HepG2 (cell line): ENCODE measurements around the gene GTF2A1. TPM values are rescaled to one million over a fixed set of nuclear protein-coding genes. Genes with fewer than 3 reads are reported as not detected.
A peak's percentile ranks its signal among the peaks of the same experiment; 100 is the strongest.

Experiments
- ELF1 ChIP-seq: sonication (generic); formaldehyde crosslinking; IDR thresholded peaks from 2 replicates; pipeline ENCODE4 v1.4.0; 2020; ENCODE audit warnings: missing genetic modification reagents
- HCFC1 ChIP-seq: fragments of 150-350 bp; IDR thresholded peaks from 2 replicates; pipeline ENCODE4 v1.6.1; 2014; ENCODE audit warnings: low read depth, low read length
- HDAC6 ChIP-seq: fragments of 200-600 bp; sonication (generic); IDR thresholded peaks from 2 replicates; pipeline ENCODE4 v1.7.0; 2017; ENCODE audit warnings: mild to moderate bottlenecking, antibody characterized with exemption, low read length, low read depth
- KDM4B ChIP-seq: sonication (generic); formaldehyde crosslinking; IDR thresholded peaks from 2 replicates; pipeline ENCODE4 v1.4.0; 2020; ENCODE audit warnings: missing genetic modification reagents
- MAF1 ChIP-seq: sonication (generic); formaldehyde crosslinking; IDR thresholded peaks from 2 replicates; pipeline ENCODE4 v1.5.0; 2020; ENCODE audit warnings: missing genetic modification reagents, borderline replicate concordance
- MAFK ChIP-seq, 2 experiments: IDR thresholded peaks in 1 of 2; conservative IDR thresholded peaks in 1 of 2; 2 replicates each; pipeline ENCODE4 v1.6.1; 2011; ENCODE audit warnings: improper control_type of control experiment in 2 of 2, low read length in 2 of 2
- MXD1 ChIP-seq: sonication (generic); formaldehyde crosslinking; IDR thresholded peaks from 2 replicates; pipeline ENCODE4 v1.4.0; 2020; ENCODE audit warnings: mild to moderate bottlenecking, missing genetic modification reagents
- NFKBIZ ChIP-seq: IDR thresholded peaks from 2 replicates; pipeline ENCODE4 v1.6.1; 2018; ENCODE audit warnings: missing genetic modification reagents, missing compliant biosample characterization
- NFYC ChIP-seq: IDR thresholded peaks from 2 replicates; pipeline ENCODE4 v1.6.1; 2016; ENCODE audit warnings: missing genetic modification reagents, missing compliant biosample characterization
- NPAS2 ChIP-seq: sonication (generic); formaldehyde crosslinking; IDR thresholded peaks from 2 replicates; pipeline ENCODE4 v1.8.0; 2022; ENCODE audit warnings: mild to moderate bottlenecking, missing genetic modification reagents, borderline replicate concordance
- PAF1 ChIP-seq: IDR thresholded peaks from 2 replicates; pipeline ENCODE4 v1.6.1; 2016; ENCODE audit warnings: missing genetic modification reagents, missing compliant biosample characterization
- PAWR ChIP-seq: sonication (generic); formaldehyde crosslinking; IDR thresholded peaks from 2 replicates; pipeline ENCODE4 v1.4.0; 2020; ENCODE audit warnings: missing genetic modification reagents, mild to moderate bottlenecking, borderline replicate concordance
- PLSCR1 ChIP-seq: sonication (generic); formaldehyde crosslinking; IDR thresholded peaks from 2 replicates; pipeline ENCODE4 v1.5.0; 2020; ENCODE audit warnings: missing genetic modification reagents, mild to moderate bottlenecking, borderline replicate concordance
- SETDB1 ChIP-seq: sonication (generic); formaldehyde crosslinking; IDR thresholded peaks from 2 replicates; pipeline ENCODE4 v1.5.1; 2020; ENCODE audit warnings: missing genetic modification reagents, mild to moderate bottlenecking, borderline replicate concordance
- SIX4 ChIP-seq: sonication (generic); formaldehyde crosslinking; IDR thresholded peaks from 2 replicates; pipeline ENCODE4 v1.4.0; 2020; ENCODE audit warnings: missing genetic modification reagents
- SNAI1 ChIP-seq: sonication (generic); formaldehyde crosslinking; IDR thresholded peaks from 2 replicates; pipeline ENCODE4 v1.5.0; 2020; ENCODE audit warnings: mild to moderate bottlenecking, missing genetic modification reagents, borderline replicate concordance
- ZFP91 ChIP-seq: sonication (generic); formaldehyde crosslinking; IDR thresholded peaks from 2 replicates; pipeline ENCODE4 v1.9.0; 2022; ENCODE audit warnings: missing genetic modification reagents, mild to moderate bottlenecking, borderline replicate concordance
- ZNF17 ChIP-seq: sonication (generic); formaldehyde crosslinking; IDR thresholded peaks from 2 replicates; pipeline ENCODE4 v1.5.0; 2020; ENCODE audit warnings: mild to moderate bottlenecking, missing genetic modification reagents
- ZNF225 ChIP-seq: sonication (generic); formaldehyde crosslinking; IDR thresholded peaks from 2 replicates; pipeline ENCODE4 v1.4.0; 2020; ENCODE audit warnings: mild to moderate bottlenecking, missing genetic modification reagents
- ZNF232 ChIP-seq: sonication (generic); formaldehyde crosslinking; IDR thresholded peaks from 2 replicates; pipeline ENCODE4 v1.4.0; 2020; ENCODE audit warnings: missing genetic modification reagents, borderline replicate concordance
- ZNF274 ChIP-seq: sonication (generic); formaldehyde crosslinking; IDR thresholded peaks from 2 replicates; pipeline ENCODE4 v1.5.1; 2020; ENCODE audit warnings: mild to moderate bottlenecking, missing genetic modification reagents
- ZNF3 ChIP-seq: IDR thresholded peaks from 2 replicates; pipeline ENCODE4 v1.7.0; 2017; ENCODE audit warnings: inconsistent platforms
- ZNF34 ChIP-seq: sonication (generic); formaldehyde crosslinking; IDR thresholded peaks from 2 replicates; pipeline ENCODE4 v1.4.0; 2020; ENCODE audit warnings: mild to moderate bottlenecking, missing genetic modification reagents, borderline replicate concordance
- ZNF367 ChIP-seq: sonication (generic); formaldehyde crosslinking; IDR thresholded peaks from 2 replicates; pipeline ENCODE4 v1.4.0; 2020; ENCODE audit warnings: missing genetic modification reagents, borderline replicate concordance
- ZNF614 ChIP-seq: IDR thresholded peaks from 2 replicates; pipeline ENCODE4 v1.6.1; 2018; ENCODE audit warnings: missing biosample characterization, missing genetic modification reagents, inconsistent platforms, borderline replicate concordance
- ZSCAN29 ChIP-seq: sonication (generic); formaldehyde crosslinking; conservative IDR thresholded peaks from 2 replicates; pipeline ENCODE4 v1.4.0; 2020; ENCODE audit warnings: mild to moderate bottlenecking, missing genetic modification reagents
- polyA plus RNA-seq, 8 experiments: library from polyadenylated mRNA; depleted of rRNA in 3 of 8; stranded (reverse) in 7 of 8; unstranded in 1 of 8; fragments of >200 nt; fragmentation: Illumina TruSeq in 4 of 8; extraction: Trizol in 4 of 8; gene quantifications; 2 replicates each; pipeline versions ENCODE4 v1.2.1 to v1.2.3, GENCODE V29; 2011 to 2016; ENCODE audit warnings: low read depth in 4 of 8, missing spikeins in 1 of 8, mixed read lengths in 1 of 8; ENCODE audit not compliant: insufficient read depth in 1 of 8
- total RNA-seq, 5 experiments: library from RNA; depleted of rRNA; stranded (reverse); fragments of >200 nt; fragmentation: Illumina TruSeq; extraction: Trizol; gene quantifications; 2 replicates each; pipeline ENCODE4 v1.2.3, GENCODE V29; 2016; ENCODE audit warnings: low read depth in 1 of 5

GTF2A1 gene
- total and polyA plus RNA-seq, 2 of the 13 experiments (the other 11 are each of a cell fraction or from before 2014, with no cell fraction given): 14.9 to 17.5 TPM

- TF ChIP-seq NPAS2 (no peak), HCFC1 (no peak), KDM4B (CRISPR knock-in tag) (peak; percentile 18; the same call in 1 of the 2 replicates), PAF1 (no peak), MAFK (conservative IDR thresholded peaks at IDR 0.05 in 1 of 2, IDR thresholded peaks at IDR 0.05 in 1 of 2; ENCODE audit: low read length in 2 of 2) (peak; percentile 54 to 59; a peak in 2 of 4 replicates), NFYC (no peak), ZNF34 (CRISPR knock-in tag) (no peak), ZNF225 (CRISPR knock-in tag) (peak; percentile 45; the same call in 1 of the 2 replicates), ZNF614 (CRISPR knock-in tag) (peak; percentile 73; the same call in 1 of the 2 replicates), SNAI1 (no peak), MXD1 (CRISPR knock-in tag) (no peak), ZNF232 (CRISPR knock-in tag) (no peak), SETDB1 (CRISPR knock-in tag) (no peak), SIX4 (CRISPR knock-in tag) (0 out of 2 replicates have a peak, but pooled peaks have one; percentile 17), PLSCR1 (CRISPR knock-in tag) (no peak), NFKBIZ (CRISPR knock-in tag) (no peak), ZNF17 (no peak), HDAC6 (no peak), MAF1 (no peak), ZSCAN29 (CRISPR knock-in tag) (peak; percentile 81; the same call in 1 of the 2 replicates), ZNF274 (CRISPR knock-in tag) (no peak), ZNF3 (CRISPR knock-in tag) (no peak), PAWR (no peak), ZNF367 (no peak), ELF1 (CRISPR knock-in tag) (no peak), ZFP91 (CRISPR knock-in tag) (peak; percentile 80)
Measured at GRCh38 chr14:81170104-81170828, 50.5 kb downstream of the GTF2A1 start (continued).
